ENCODE results near the gene SFR1.
"Not testable (repeated sequence)": the region's sequence is repeated elsewhere in the genome, so short reads cannot be mapped to it uniquely, and the experiment has no call there.

The SFR1 gene

GRCh38 chr10:104174136-104174535, 52.2 kb downstream of the SFR1 start:
- H3K27ac Mint-ChIP-seq; H3K9me3 Mint-ChIP-seq; H3K27me3 Mint-ChIP-seq; H3K4me3 Mint-ChIP-seq; H3K36me3 Mint-ChIP-seq (ENCODE audit: low read depth); DNase-seq: not testable (repeated sequence)
- H3K4me1 Mint-ChIP-seq (ENCODE audit: low read depth): peaks cover 19% of the 10 kb centered on the region
